ENCODE data around the gene CTXN1.

DNA sequence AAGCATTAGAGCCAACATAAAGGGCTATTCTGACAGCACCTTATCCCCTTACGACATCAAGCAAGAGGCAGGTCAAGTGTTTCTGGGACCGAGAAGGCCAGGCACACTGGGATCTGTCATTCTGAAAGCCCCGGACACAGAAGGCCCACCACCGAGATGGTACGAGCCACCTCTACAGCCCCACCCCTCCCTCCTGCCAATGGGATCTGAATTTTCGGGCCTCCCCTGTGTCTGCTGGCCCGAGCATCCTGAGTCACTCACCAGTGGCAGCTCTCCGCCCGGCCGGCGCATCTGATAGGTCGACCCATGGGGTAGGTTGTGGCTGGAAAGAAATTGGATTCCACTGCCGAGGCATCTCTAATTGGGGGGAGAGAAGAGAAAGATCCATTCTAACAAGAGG, 14.9 kb upstream of the CTXN1 start:
- TF ChIP-seq GATA3 (IDR thresholded peaks at IDR 0.05; ENCODE audit: low read depth, low read length) (no peak), GATA2 (IDR thresholded peaks at IDR 0.05; ENCODE audit: low read depth, low read length) (no peak)
